ENCODE data around the gene RASAL2.

DNA sequence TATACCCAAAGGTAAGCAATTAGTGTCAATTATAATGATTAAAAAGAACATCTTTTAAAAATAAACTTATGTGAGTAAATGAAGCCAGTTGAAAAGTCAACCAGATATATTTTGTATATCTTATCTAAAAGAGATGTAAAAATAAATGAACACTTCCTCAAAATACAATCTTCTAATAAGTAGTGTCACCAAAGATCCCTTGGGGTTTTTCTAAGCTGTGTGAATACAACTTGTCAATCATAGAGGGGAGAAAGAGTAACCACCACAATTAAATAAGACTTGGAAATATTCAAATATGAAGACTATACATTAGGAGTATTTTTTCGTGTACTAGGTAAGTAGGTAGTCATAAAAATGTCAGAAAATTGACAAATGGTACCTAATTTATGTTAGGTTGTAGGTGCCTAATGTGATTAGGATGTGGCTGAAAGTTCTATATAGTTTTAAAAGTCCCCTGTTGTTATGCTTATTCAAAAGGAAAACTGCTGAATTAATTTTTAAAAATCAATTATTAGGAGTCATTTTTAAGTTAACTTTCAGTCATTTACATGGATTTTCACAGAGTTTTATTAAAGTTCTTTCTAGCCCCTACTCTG, 72.6 kb downstream of the RASAL2 start:
- TF ChIP-seq POLR2A (IDR thresholded peaks at IDR 0.05; ENCODE audit: low read depth, low read length) = no peak
- TF ChIP-seq POLR2AphosphoS5 (IDR thresholded peaks at IDR 0.05; ENCODE audit: low read depth, low read length) = no peak
- TF ChIP-seq TAF1 (IDR thresholded peaks at IDR 0.05; ENCODE audit: low read depth, low read length) = no peak
- TF ChIP-seq POU2F2 (IDR thresholded peaks at IDR 0.05; ENCODE audit: low read depth, low read length) = no peak
- no peak for TF ChIP-seq SPI1 (IDR thresholded peaks at IDR 0.05; ENCODE audit: low read depth, low read length)

Data from GM12891 (cell line).